Thyroid gland (tissue), 4 donors: Measurements from ENCODE around the gene DKK3.

Experiments
- CTCF ChIP-seq, 6 experiments: fragments of 200-600 bp in 3 of 6; fragments of 450-650 bp in 3 of 6; sonication (generic) in 3 of 6; IDR thresholded peaks; one replicate each; pipeline ENCODE4 v1.5.1; 2016 to 2019; ENCODE audit warnings: antibody characterized with exemption in 6 of 6, mild to moderate bottlenecking in 2 of 6, inconsistent platforms in 1 of 6, moderate library complexity in 1 of 6
- POLR2A ChIP-seq, 2 donors: fragments of 450-650 bp; IDR thresholded peaks; one replicate each; pipeline ENCODE4 v1.6.1; 2017; ENCODE audit warnings: antibody characterized with exemption in 2 of 2, mild to moderate bottlenecking in 2 of 2, moderate library complexity in 1 of 2

- TF ChIP-seq CTCF (IDR thresholded peaks at IDR 0.05) (no peak), POLR2A (IDR thresholded peaks at IDR 0.05) (no peak)
Measured at GRCh38 chr11:12005061-12005460, 3.4 kb downstream of the DKK3 start.
